Endothelial cell of umbilical vein (primary cell): ENCODE results near the gene LRRC41. TPM values are rescaled to one million over a fixed set of nuclear protein-coding genes. Genes with fewer than 3 reads are reported as not detected.

Source experiments
- BruUV-seq: library from RNA; stranded (reverse); fragments of 400-500 nt; replicated peaks from 2 replicates; lab custom pipeline; 2021; lab: Mats Ljungman, UMichigan
- CTCF ChIA-PET: fragments of 300-600, 350-600 bp; sonication (Branson Sonifier 250); formaldehyde crosslinking; loops from one replicate; lab custom pipeline; 2021; ENCODE audit warnings: antibody characterized with exemption, inconsistent platforms; lab: Charles Lee
- POLR2A ChIA-PET: fragments of 300-600, 350-600 bp; sonication (Branson Sonifier 250); formaldehyde crosslinking; loops from one replicate; lab custom pipeline; 2021; ENCODE audit warnings: antibody characterized with exemption, inconsistent platforms; lab: Charles Lee
- DNase-seq: peaks from one replicate; pipeline ENCODE4 v3.0.0-alpha.2; 2011; ENCODE audit warnings: low read depth, low spot score
- FAIRE-seq: peaks from 2 replicates; lab custom pipeline; 2011; peaks lifted over from hg19 to GRCh38; lab: Jason Lieb, UNC
- H2AFZ ChIP-seq: 2 replicates; pipeline ENCODE4 v1.6.0; 2012; ENCODE audit warnings: low read depth, low read length, control low read depth, inconsistent platforms
- H3K27ac ChIP-seq: 2 replicates; pipeline ENCODE4 v1.5.1; 2011; ENCODE audit warnings: low read depth, mild to moderate bottlenecking, control low read depth, low read length, moderate library complexity; ENCODE audit not compliant: insufficient read depth
- H3K27me3 ChIP-seq, 2 experiments: 2 replicates each; pipeline versions ENCODE4 v1.6.0 to v1.6.1; 2011; ENCODE audit warnings: low read length in 2 of 2, mixed read lengths in 1 of 2; ENCODE audit not compliant: control insufficient read depth in 2 of 2, insufficient read depth in 2 of 2
- H3K36me3 ChIP-seq, 2 experiments: 2 replicates in 1 of 2; 3 replicates in 1 of 2; pipeline ENCODE4 v1.5.1; 2011; ENCODE audit warnings: low read length in 2 of 2, mild to moderate bottlenecking in 1 of 2, moderate library complexity in 1 of 2; ENCODE audit not compliant: control insufficient read depth in 2 of 2, insufficient read depth in 2 of 2; ENCODE audit errors: extremely low read depth in 1 of 2
- H3K4me1 ChIP-seq: 3 replicates; pipeline ENCODE4 v1.5.1; 2011; ENCODE audit warnings: mild to moderate bottlenecking, low read length; ENCODE audit not compliant: control insufficient read depth, insufficient read depth; ENCODE audit errors: extremely low read depth
- H3K4me2 ChIP-seq: 2 replicates; pipeline ENCODE4 v1.6.1; 2011; ENCODE audit warnings: low read length, control low read depth, mixed read lengths; ENCODE audit not compliant: insufficient read depth
- H3K4me3 ChIP-seq, 3 experiments: fragments of 200-600 bp in 1 of 3; sonication (generic), shearing (Covaris generic) in 1 of 3; replicated peaks in 1 of 3; 2 replicates each; pipeline ENCODE4 v1.5.1; 2011 to 2016; ENCODE audit warnings: control low read depth in 3 of 3, low read length in 3 of 3, mild to moderate bottlenecking in 2 of 3, inconsistent platforms in 1 of 3, low read depth in 1 of 3, moderate library complexity in 1 of 3; ENCODE audit not compliant: insufficient read depth in 1 of 3
- H3K79me2 ChIP-seq: 2 replicates; pipeline ENCODE4 v1.6.0; 2012; ENCODE audit warnings: low read length, inconsistent platforms; ENCODE audit not compliant: control insufficient read depth, insufficient read depth
- H3K9ac ChIP-seq: replicated peaks from 2 replicates; pipeline ENCODE3; 2011; ENCODE audit warnings: low read length, control low read depth; ENCODE audit not compliant: insufficient read depth; ENCODE audit errors: extremely low read depth
- H3K9me1 ChIP-seq: replicated peaks from 3 replicates; pipeline ENCODE4 v1.6.0; 2011; ENCODE audit warnings: mild to moderate bottlenecking, low read length; ENCODE audit not compliant: control insufficient read depth, insufficient read depth; ENCODE audit errors: extremely low read depth
- H3K9me3 ChIP-seq: replicated peaks from 2 replicates; pipeline ENCODE4 v1.5.1; 2012; ENCODE audit warnings: low read length, inconsistent platforms; ENCODE audit not compliant: control insufficient read depth, insufficient read depth
- H4K20me1 ChIP-seq: replicated peaks from 2 replicates; pipeline ENCODE3; 2011; ENCODE audit warnings: mild to moderate bottlenecking, low read length; ENCODE audit not compliant: control insufficient read depth, insufficient read depth; ENCODE audit errors: extremely low read depth
- EZH2 ChIP-seq: IDR thresholded peaks from 2 replicates; pipeline ENCODE4 v1.6.1; 2012; ENCODE audit warnings: borderline replicate concordance, low read depth, mild to moderate bottlenecking, moderate library complexity, low read length, inconsistent platforms; ENCODE audit not compliant: severe bottlenecking
- FOS ChIP-seq: IDR thresholded peaks from 2 replicates; pipeline ENCODE4 v1.6.1; 2011; ENCODE audit warnings: mild to moderate bottlenecking, low read length, moderate library complexity, borderline replicate concordance; ENCODE audit not compliant: insufficient read depth
- GATA2 ChIP-seq: IDR thresholded peaks from 2 replicates; pipeline ENCODE4 v1.7.0; 2011; ENCODE audit warnings: low read depth, mild to moderate bottlenecking, moderate library complexity, mixed read lengths, low read length; ENCODE audit not compliant: insufficient read length, insufficient read depth
- JUN ChIP-seq: IDR thresholded peaks from 2 replicates; pipeline ENCODE4 v1.6.1; 2011; ENCODE audit warnings: borderline replicate concordance, low read depth; ENCODE audit not compliant: insufficient read length, insufficient read depth
- MYC ChIP-seq: IDR thresholded peaks from one replicate; pipeline ENCODE4 v1.6.1; 2011; ENCODE audit warnings: mild to moderate bottlenecking, low read depth, low read length
- POLR2A ChIP-seq: IDR thresholded peaks from 2 replicates; pipeline ENCODE4 v1.6.1; 2012; ENCODE audit warnings: low read depth, mild to moderate bottlenecking, control low read depth, low read length
- POLR2AphosphoS5 ChIP-seq: IDR thresholded peaks from 2 replicates; pipeline ENCODE4 v1.6.1; 2012; ENCODE audit warnings: low read depth, mild to moderate bottlenecking, control low read depth, low read length, moderate library complexity; ENCODE audit not compliant: insufficient read depth
- dilution Hi-C: fragments of 300-500 bp; cut with MboI; formaldehyde crosslinking; loops from one replicate; pipeline ENCODE4 v1.15.0; 2019; ENCODE audit warnings: low sequenced_read_pairs; ENCODE audit not compliant: extremely low pct_ligation_motif_present
- intact Hi-C: fragments of 100-400 bp; cut with micrococcal nuclease; formaldehyde crosslinking; loops from one replicate; pipeline ENCODE4 v1.10.0; 2022
- polyA plus RNA-seq, 4 experiments: library from polyadenylated mRNA; depleted of rRNA in 3 of 4; stranded (reverse) in 3 of 4; unstranded in 1 of 4; fragments of >200 nt; gene quantifications; 2 replicates each; pipeline versions ENCODE4 v1.2.1 to v1.2.3, GENCODE V29; 2011 to 2012; ENCODE audit warnings: missing spikeins in 1 of 4
- total RNA-seq: library from RNA; stranded (reverse); gene quantifications from 2 replicates; pipeline ENCODE4 v1.2.3, GENCODE V29; 2021
- TF ChIP-seq, protein P1 (sequence below): IDR thresholded peaks from 2 replicates; pipeline ENCODE4 v1.6.1; 2011; ENCODE audit not compliant: insufficient read depth, insufficient read length
- TF ChIP-seq, protein P2 (sequence below), 2 donors: IDR thresholded peaks; 1 replicate in 1 of 2; 2 replicates in 1 of 2; pipeline ENCODE4 v1.5.1; 2011; ENCODE audit warnings: low read length in 2 of 2, mild to moderate bottlenecking in 2 of 2, moderate library complexity in 2 of 2, control low read depth in 1 of 2, inconsistent platforms in 1 of 2, low read depth in 1 of 2; ENCODE audit not compliant: insufficient read depth in 1 of 2; ENCODE audit errors: extremely low read depth in 1 of 2

LRRC41 gene
- total and polyA plus RNA-seq, 2 donors (not counting 3 experiments of a cell fraction or from before 2014, with no cell fraction given), result 69.2 to 91.1 TPM

DNA sequence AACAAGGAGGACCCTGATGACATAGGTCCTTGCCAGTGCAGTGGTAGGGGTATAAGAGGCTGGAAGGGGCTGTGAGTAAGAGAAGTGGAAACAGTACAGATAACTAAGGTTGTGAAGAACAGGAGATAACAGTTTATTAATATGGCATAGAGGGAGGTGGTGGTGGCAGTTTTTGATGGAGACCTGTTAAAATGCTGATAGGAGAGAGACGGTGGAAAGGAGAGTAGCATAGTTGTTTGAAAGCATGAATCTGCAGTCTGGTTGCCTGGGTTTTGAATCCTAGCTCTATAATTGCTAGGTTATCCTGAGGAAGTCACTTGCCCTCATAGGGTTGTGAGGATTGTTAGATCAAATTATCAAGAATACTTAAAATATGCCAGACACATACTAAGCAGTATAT is 19.4 kb downstream of the LRRC41 start:
- dilution Hi-C loops (no loop called here), intact Hi-C loops (no loop called here)
- H3K27ac ChIP-seq, result no peak overlapping the region
- H3K9ac ChIP-seq, result no peak overlapping the region
- no peaks in the 10 kb centered on the region for H3K9me1 ChIP-seq
- TF ChIP-seq GATA2 (no peak), MYC (no peak), POLR2A (no peak), POLR2AphosphoS5 (no peak), FOS (no peak), JUN (no peak), EZH2 (no peak)
- TF ChIP-seq, protein P1, sequence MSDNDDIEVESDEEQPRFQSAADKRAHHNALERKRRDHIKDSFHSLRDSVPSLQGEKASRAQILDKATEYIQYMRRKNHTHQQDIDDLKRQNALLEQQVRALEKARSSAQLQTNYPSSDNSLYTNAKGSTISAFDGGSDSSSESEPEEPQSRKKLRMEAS, result no peak
- TF ChIP-seq, protein P2, sequence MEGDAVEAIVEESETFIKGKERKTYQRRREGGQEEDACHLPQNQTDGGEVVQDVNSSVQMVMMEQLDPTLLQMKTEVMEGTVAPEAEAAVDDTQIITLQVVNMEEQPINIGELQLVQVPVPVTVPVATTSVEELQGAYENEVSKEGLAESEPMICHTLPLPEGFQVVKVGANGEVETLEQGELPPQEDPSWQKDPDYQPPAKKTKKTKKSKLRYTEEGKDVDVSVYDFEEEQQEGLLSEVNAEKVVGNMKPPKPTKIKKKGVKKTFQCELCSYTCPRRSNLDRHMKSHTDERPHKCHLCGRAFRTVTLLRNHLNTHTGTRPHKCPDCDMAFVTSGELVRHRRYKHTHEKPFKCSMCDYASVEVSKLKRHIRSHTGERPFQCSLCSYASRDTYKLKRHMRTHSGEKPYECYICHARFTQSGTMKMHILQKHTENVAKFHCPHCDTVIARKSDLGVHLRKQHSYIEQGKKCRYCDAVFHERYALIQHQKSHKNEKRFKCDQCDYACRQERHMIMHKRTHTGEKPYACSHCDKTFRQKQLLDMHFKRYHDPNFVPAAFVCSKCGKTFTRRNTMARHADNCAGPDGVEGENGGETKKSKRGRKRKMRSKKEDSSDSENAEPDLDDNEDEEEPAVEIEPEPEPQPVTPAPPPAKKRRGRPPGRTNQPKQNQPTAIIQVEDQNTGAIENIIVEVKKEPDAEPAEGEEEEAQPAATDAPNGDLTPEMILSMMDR (IDR thresholded peaks at IDR 0.05; ENCODE audit: extremely low read depth in 1 of 2, insufficient read depth in 1 of 2, low read depth in 1 of 2, low read length in 2 of 2), result no peak
- no peak overlapping the region for H3K4me3 ChIP-seq
- POLR2A ChIA-PET, result no interaction called here
- H3K4me1 ChIP-seq, result peaks cover 8% of the 10 kb centered on the region
- no peaks in the 10 kb centered on the region for H4K20me1 ChIP-seq
- no peaks in the 10 kb centered on the region for H3K79me2 ChIP-seq
- FAIRE-seq, result no peak
- no peak overlapping the region for H3K4me2 ChIP-seq
- peaks cover 0 to 27% of the 10 kb centered on the region in 2 experiments for H3K36me3 ChIP-seq
- H3K27me3 ChIP-seq, result no peaks in the 10 kb centered on the region
- DNase-seq, result no peak
- CTCF ChIA-PET, result no interaction called here
- H2AFZ ChIP-seq, result no peak overlapping the region
- no TSS peak for BruUV-seq
- no peaks in the 10 kb centered on the region for H3K9me3 ChIP-seq
